Nephron progenitor cell (in vitro differentiated cells): ENCODE data around the gene MT1F.

Experiments
- DNase-seq: peaks from one replicate; pipeline ENCODE4 v3.0.0; 2021
- H3K27ac Mint-ChIP-seq: 2 replicates; pipeline ENCODE4 v1.8.0; 2021; ENCODE audit warnings: mild to moderate bottlenecking, moderate library complexity, mixed read lengths
- H3K27me3 Mint-ChIP-seq: 2 replicates; pipeline ENCODE4 v1.8.0; 2021; ENCODE audit warnings: mild to moderate bottlenecking, low read depth, mixed read lengths; ENCODE audit not compliant: poor library complexity
- H3K36me3 Mint-ChIP-seq: 2 replicates; pipeline ENCODE4 v1.8.0; 2021; ENCODE audit warnings: low read depth, mixed read lengths
- H3K4me1 Mint-ChIP-seq: 2 replicates; pipeline ENCODE4 v1.8.0; 2021; ENCODE audit warnings: mixed read lengths
- H3K4me3 Mint-ChIP-seq: 2 replicates; pipeline ENCODE4 v1.8.0; 2021; ENCODE audit warnings: mild to moderate bottlenecking, moderate library complexity, mixed read lengths
- H3K9me3 Mint-ChIP-seq: 2 replicates; pipeline ENCODE4 v1.8.0; 2021; ENCODE audit warnings: mild to moderate bottlenecking, moderate library complexity, mixed read lengths
- CTCF ChIP-seq: fragments of 200-600 bp; sonication (generic); IDR thresholded peaks from 2 replicates; pipeline ENCODE4 v1.5.0; 2021; ENCODE audit warnings: antibody characterized with exemption

The MT1F gene

GRCh38 chr16:56657555-56658326 is at the start of gene MT1F:
Gene MT1F, plus strand, starts transcription at chr16:56657959. Its CDS starts 100 bp downstream, at chr16:56658059.
- Mint-ChIP-seq H3K27ac (no peak within 1 kb of the TSS), H3K27me3 (peaks cover 100% of the 10 kb centered on the region)
- DNase-seq = peak; percentile 72

GRCh38 chr16:56608043-56608875 is 49.5 kb upstream of the MT1F start, which contains the start of gene MT2A:
Gene MT2A, plus strand, starts transcription at chr16:56608584. Its CDS starts 72 bp downstream, at chr16:56608656.
- Mint-ChIP-seq H3K4me1 (peaks cover 63% of the 10 kb centered on the region), H3K9me3 (no peaks in the 10 kb centered on the region), H3K36me3 (no peaks in the 10 kb centered on the region), H3K27ac (peak within 1 kb of the TSS; percentile 84), H3K27me3 (peaks cover 58% of the 10 kb centered on the region), H3K4me3 (peak within 1 kb of the TSS; percentile 88)
- peak; percentile 86 for DNase-seq
- TF ChIP-seq CTCF = no peak

More at GRCh38 chr16:56657555-56658326, at the start of gene MT1F:
- Mint-ChIP-seq H3K4me1 (peaks cover 16% of the 10 kb centered on the region), H3K4me3 (peak within 1 kb of the TSS; percentile 84), H3K9me3 (no peaks in the 10 kb centered on the region), H3K36me3 (no peaks in the 10 kb centered on the region)
- TF ChIP-seq CTCF = no peak

GRCh38 chr16:56608876-56609462 is 48.8 kb upstream of the MT1F start:
- Mint-ChIP-seq H3K9me3 (no peaks in the 10 kb centered on the region), H3K27ac (peak overlapping the region; percentile 13), H3K36me3 (no peaks in the 10 kb centered on the region), H3K4me1 (peaks cover 59% of the 10 kb centered on the region), H3K27me3 (peaks cover 60% of the 10 kb centered on the region), H3K4me3 (peak overlapping the region; percentile 88)
- TF ChIP-seq CTCF = no peak
- no peak for DNase-seq

- Mint-ChIP-seq H3K4me3 (peak overlapping the region; percentile 88), H3K27ac (peak overlapping the region; percentile 13), H3K27me3 (peaks cover 62% of the 10 kb centered on the region), H3K4me1 (peaks cover 59% of the 10 kb centered on the region), H3K9me3 (no peaks in the 10 kb centered on the region), H3K36me3 (no peaks in the 10 kb centered on the region)
- DNase-seq = no peak
- TF ChIP-seq CTCF = no peak
These were observed 48.3 kb upstream of the MT1F start for GRCh38 chr16:56609463-56609921.

- DNase-seq = no peak
- Mint-ChIP-seq H3K27me3 (peaks cover 62% of the 10 kb centered on the region), H3K4me1 (peaks cover 59% of the 10 kb centered on the region), H3K36me3 (no peaks in the 10 kb centered on the region), H3K9me3 (no peaks in the 10 kb centered on the region), H3K27ac (no peak overlapping the region), H3K4me3 (peak overlapping the region; percentile 88)
- no peak for TF ChIP-seq CTCF
These were observed 47.6 kb upstream of the MT1F start for GRCh38 chr16:56610017-56610608.
